ENCODE results near the gene CAV1.

The CAV1 gene

GRCh38 chr7:116574025-116574822 lies 49.4 kb downstream of the CAV1 start:
- no peak for TF ChIP-seq TAF1 (IDR thresholded peaks at IDR 0.05; ENCODE audit: low read depth)
- no peak for TF ChIP-seq TCF12 (IDR thresholded peaks at IDR 0.05; ENCODE audit: low read depth)
- TF ChIP-seq MAX (IDR thresholded peaks at IDR 0.05) = no peak
- TF ChIP-seq YY1 (IDR thresholded peaks at IDR 0.05; ENCODE audit: low read depth) = no peak
- no peak for TF ChIP-seq REST (IDR thresholded peaks at IDR 0.05; ENCODE audit: low read depth)

- TF ChIP-seq REST (IDR thresholded peaks at IDR 0.05; ENCODE audit: low read depth) (no peak), RAD21 (IDR thresholded peaks at IDR 0.05; ENCODE audit: low read depth) (no peak), YY1 (IDR thresholded peaks at IDR 0.05; ENCODE audit: low read depth) (no peak), EGR1 (IDR thresholded peaks at IDR 0.05) (no peak), MAX (IDR thresholded peaks at IDR 0.05) (no peak), TAF1 (IDR thresholded peaks at IDR 0.05; ENCODE audit: low read depth) (no peak), USF1 (IDR thresholded peaks at IDR 0.05) (no peak), EP300 (IDR thresholded peaks at IDR 0.05; ENCODE audit: borderline replicate concordance) (no peak), FOXM1 (IDR thresholded peaks at IDR 0.05; ENCODE audit: borderline replicate concordance, low read depth) (no peak)
Observed at GRCh38 chr7:116575853-116576252, 51.0 kb downstream of the CAV1 start.

- no peak for TF ChIP-seq CEBPB (IDR thresholded peaks at IDR 0.05)
- no peak for TF ChIP-seq MAX (IDR thresholded peaks at IDR 0.05)
- TF ChIP-seq TCF12 (IDR thresholded peaks at IDR 0.05; ENCODE audit: low read depth) = no peak
- no peak for TF ChIP-seq EP300 (IDR thresholded peaks at IDR 0.05; ENCODE audit: borderline replicate concordance)
- TF ChIP-seq ZBTB7A (IDR thresholded peaks at IDR 0.05; ENCODE audit: low read depth) = no peak
- no peak for TF ChIP-seq TEAD4 (IDR thresholded peaks at IDR 0.05)
- no peak for TF ChIP-seq FOXM1 (IDR thresholded peaks at IDR 0.05; ENCODE audit: borderline replicate concordance, low read depth)
- TF ChIP-seq YY1 (IDR thresholded peaks at IDR 0.05; ENCODE audit: low read depth) = no peak
- TF ChIP-seq CREB1 (IDR thresholded peaks at IDR 0.05; ENCODE audit: low read depth) = no peak
- no peak for TF ChIP-seq REST (IDR thresholded peaks at IDR 0.05; ENCODE audit: low read depth)
- TF ChIP-seq NFIC (IDR thresholded peaks at IDR 0.05) = no peak
- no peak for TF ChIP-seq EGR1 (IDR thresholded peaks at IDR 0.05)
- no peak for TF ChIP-seq TAF1 (IDR thresholded peaks at IDR 0.05; ENCODE audit: low read depth)
- no peak for TF ChIP-seq USF1 (IDR thresholded peaks at IDR 0.05)
- TF ChIP-seq RAD21 (IDR thresholded peaks at IDR 0.05; ENCODE audit: low read depth) = no peak
Observed at GRCh38 chr7:116576350-116577319, 51.8 kb downstream of the CAV1 start.
